ENCODE measurements around the gene RUSC2.
"Not testable (repeated sequence)": the region's sequence is repeated elsewhere in the genome, so short reads cannot be mapped to it uniquely, and the experiment has no call there.

The RUSC2 gene

GRCh38 chr9:35489313-35490154 lies at the start of gene RUSC2:
Gene RUSC2, plus strand, starts transcription at chr9:35490111. Its CDS starts 56,411 bp downstream, at chr9:35546522.
- DNase-seq = peak; percentile 70

GRCh38 chr9:35446012-35446411 lies 43.9 kb upstream of the RUSC2 start:
- DNase-seq = no peak

GRCh38 chr9:35448496-35448895 lies 41.4 kb upstream of the RUSC2 start:
- DNase-seq = no peak

- DNase-seq = no peak
Measured at GRCh38 chr9:35452481-35452880, 37.4 kb upstream of the RUSC2 start.

- DNase-seq = no peak
Measured at GRCh38 chr9:35453786-35454185, 36.1 kb upstream of the RUSC2 start.

GRCh38 chr9:35464141-35465025 lies 25.5 kb upstream of the RUSC2 start:
- no peak for DNase-seq

GRCh38 chr9:35470340-35470739 lies 19.6 kb upstream of the RUSC2 start:
- DNase-seq = no peak

GRCh38 chr9:35470894-35471293 lies 19.0 kb upstream of the RUSC2 start:
- no peak for DNase-seq

- no peak for DNase-seq
Measured at GRCh38 chr9:35476596-35476995, 13.3 kb upstream of the RUSC2 start.

GRCh38 chr9:35477211-35477855 lies 12.6 kb upstream of the RUSC2 start:
- DNase-seq = peak; percentile 37

GRCh38 chr9:35478871-35479270 lies 11.0 kb upstream of the RUSC2 start:
- no peak for DNase-seq

GRCh38 chr9:35481347-35481975 lies 8.4 kb upstream of the RUSC2 start:
- DNase-seq = no peak

- DNase-seq = no peak
Measured at GRCh38 chr9:35482071-35482470, 7.8 kb upstream of the RUSC2 start.

GRCh38 chr9:35484406-35484805 lies 5.5 kb upstream of the RUSC2 start:
- no peak for DNase-seq

GRCh38 chr9:35487081-35487480 lies 2.8 kb upstream of the RUSC2 start:
- no peak for DNase-seq

- no peak for DNase-seq
Measured at GRCh38 chr9:35488021-35488420, 1.9 kb upstream of the RUSC2 start.

- DNase-seq = no peak
Measured at GRCh38 chr9:35488566-35489312, 1.2 kb upstream of the RUSC2 start.

GRCh38 chr9:35490155-35490909 lies 421 bp downstream of the RUSC2 start:
- no peak for DNase-seq

GRCh38 chr9:35490910-35491465 lies 1.1 kb downstream of the RUSC2 start:
- no peak for DNase-seq

GRCh38 chr9:35493119-35493518 lies 3.2 kb downstream of the RUSC2 start:
- DNase-seq = not testable (repeated sequence)

- no peak for DNase-seq
Measured at GRCh38 chr9:35495984-35496383, 6.1 kb downstream of the RUSC2 start.
